NCI-H82 treated with DMSO at 0.1 percent for 48 hours (cell line): ENCODE results near the gene VPS13D.
"Not testable (repeated sequence)": the region's sequence is repeated elsewhere in the genome, so short reads cannot be mapped to it uniquely, and the experiment has no call there.

Experiments used
- DNase-seq: peaks from one replicate; lab custom pipeline; 2025; ENCODE audit not compliant: unreplicated experiment; lab: John Stamatoyannopoulos, UW

VPS13D gene

DNA sequence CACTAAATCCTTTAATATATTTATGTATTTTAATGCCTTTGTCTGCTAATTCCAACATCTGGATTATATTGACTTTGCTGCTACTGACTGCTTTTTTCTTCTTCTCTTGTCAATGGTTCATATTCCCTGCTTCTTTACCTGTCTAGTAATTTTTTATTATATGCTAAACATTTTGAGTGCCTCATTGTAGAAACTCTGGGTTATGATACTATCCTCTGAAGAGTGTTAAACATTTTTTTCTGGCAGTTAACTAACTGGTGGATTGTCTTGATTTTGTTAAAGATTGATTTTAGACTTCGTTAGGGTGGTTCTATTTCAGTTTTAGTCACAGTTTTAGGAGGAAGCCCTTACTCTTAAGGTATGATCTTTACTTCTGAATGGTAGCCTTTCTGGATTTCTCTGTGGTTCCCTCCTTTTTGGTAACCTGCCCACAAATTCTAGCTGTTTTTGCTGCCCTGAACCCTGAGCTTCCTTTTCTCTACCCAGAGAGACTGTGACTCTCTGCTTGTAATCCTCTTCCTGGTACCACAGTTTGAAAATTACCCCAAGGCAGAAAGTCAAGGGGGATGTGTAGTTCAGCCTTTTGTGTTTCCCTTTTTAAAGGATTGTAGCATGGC, 306.3 kb downstream of the VPS13D start:
- no peak for DNase-seq

DNA sequence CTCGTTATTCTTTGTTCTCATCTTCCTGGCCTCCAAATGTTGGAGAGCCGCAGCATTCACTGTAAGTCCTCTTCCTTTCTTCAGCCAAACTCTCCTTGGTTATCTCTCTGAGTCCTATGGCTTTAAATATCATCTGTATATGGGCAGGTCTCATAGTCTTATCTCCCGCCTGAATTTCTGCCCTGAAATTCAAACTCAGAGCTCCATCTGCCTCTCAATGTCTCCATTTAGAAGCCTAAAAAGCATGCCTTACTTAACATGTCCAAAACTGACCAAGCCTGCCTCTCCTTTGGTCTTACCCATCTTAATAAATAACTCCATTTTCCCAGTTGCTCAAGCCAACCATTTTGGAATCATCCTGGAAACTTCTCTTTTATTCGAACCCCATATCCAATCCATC, 307.5 kb downstream of the VPS13D start:
- DNase-seq: no peak

DNA sequence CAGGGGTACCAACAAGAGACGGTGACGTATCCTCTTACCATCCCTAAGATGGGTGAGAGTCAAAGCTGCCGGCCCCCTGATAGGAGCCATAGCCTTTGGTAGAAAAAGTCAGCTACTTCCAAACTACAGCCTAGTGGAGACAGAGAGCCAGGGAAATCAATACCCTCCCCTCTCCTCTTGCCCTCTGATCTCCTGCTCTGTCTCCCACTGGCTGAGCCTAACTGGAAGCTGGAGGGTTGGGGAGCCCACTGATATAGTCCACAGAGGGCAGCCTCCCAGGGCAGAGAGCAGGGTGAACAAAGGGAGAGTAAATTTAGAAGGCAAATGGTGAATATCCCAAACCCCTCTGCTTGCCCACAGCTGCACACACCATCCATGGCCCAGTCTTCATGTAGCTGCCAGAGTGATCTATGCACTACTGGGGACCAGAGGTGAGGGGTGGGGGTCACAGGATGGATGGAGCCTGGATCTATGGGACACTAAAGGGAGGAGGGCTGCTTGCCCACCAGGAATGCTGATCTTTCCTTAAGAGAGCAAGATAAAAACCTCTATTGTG, 308.2 kb downstream of the VPS13D start:
- no peak for DNase-seq

DNA sequence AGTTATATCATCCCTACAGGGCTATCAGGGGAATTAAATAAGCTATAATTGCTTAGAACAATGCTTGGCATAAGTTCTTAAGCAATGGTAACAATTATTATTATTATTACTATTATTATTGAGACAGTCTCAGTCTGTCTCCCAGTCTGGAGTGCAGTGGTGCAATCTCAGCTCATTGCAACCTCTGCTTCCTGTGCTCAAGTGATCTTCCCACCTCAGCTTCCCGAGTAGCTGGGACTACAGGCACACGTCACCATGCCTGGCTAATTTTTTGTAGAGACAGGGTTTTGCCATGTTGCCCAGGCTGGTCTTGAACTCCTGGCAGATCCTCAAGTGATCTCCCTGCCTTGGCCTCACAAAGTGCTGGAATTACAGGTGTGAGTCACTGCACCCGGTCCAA, 308.7 kb downstream of the VPS13D start:
- DNase-seq: not testable (repeated sequence)

DNA sequence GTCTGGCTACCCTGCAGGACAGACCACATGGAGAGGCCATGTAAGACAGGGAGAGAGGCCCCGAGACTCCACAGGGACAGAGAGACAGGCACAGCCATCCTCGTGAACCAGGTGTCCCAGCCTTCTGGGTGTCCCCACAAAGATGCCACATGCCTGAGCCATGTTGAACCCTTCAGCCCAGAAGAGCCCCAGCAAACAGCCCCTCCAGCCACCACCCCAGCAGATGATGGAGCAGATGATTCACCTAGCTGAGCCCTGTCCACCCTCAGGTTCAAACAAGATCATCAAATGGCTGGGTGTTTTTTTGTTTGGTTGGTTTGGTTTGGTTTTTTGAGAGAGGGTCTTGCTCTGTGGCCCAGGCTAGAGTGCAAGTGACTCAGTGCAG, 309.5 kb downstream of the VPS13D start:
- DNase-seq: no peak

DNA sequence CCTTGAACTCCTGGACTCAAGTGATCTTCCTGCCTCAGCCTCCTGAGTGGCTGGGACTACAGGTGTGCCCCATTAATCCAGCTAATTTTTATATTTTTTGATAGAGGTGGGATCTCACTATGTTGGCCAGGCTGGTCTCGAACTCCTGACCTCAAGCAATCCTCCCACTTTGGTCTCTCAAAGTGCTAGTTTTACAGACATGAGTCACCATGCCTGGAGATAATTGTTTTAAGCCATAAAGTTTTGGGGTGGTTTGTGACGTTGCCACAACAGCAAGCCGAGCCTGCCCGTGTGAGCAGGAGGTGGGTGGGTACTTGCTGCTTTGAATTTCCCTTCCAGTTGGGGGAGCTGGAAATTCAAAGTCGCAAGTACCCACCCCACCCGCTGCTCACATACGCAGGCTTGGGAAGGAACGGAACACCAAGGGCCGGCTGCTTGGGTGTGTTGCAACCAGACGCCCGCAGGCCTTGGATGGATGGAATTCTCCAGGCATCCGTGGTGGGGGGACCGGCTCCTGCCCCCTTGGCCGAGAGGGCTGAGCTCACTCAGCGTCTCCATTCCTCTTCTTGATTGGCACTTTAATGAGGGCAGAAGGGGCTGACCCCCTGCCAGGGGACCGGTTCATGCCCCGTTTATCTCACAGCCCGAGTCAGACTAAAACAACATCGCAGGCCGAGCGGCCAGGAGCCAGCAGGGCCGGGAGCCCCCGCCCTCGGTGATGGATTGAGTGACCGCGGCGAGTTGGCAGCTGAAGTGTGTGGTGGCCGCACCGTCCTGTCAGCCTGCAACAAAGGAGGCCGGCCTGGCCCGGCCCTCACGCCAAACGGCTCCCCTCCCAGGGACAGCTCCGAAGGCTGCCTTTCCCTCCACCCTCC, 310.1 kb downstream of the VPS13D start:
- no peak for DNase-seq

DNA sequence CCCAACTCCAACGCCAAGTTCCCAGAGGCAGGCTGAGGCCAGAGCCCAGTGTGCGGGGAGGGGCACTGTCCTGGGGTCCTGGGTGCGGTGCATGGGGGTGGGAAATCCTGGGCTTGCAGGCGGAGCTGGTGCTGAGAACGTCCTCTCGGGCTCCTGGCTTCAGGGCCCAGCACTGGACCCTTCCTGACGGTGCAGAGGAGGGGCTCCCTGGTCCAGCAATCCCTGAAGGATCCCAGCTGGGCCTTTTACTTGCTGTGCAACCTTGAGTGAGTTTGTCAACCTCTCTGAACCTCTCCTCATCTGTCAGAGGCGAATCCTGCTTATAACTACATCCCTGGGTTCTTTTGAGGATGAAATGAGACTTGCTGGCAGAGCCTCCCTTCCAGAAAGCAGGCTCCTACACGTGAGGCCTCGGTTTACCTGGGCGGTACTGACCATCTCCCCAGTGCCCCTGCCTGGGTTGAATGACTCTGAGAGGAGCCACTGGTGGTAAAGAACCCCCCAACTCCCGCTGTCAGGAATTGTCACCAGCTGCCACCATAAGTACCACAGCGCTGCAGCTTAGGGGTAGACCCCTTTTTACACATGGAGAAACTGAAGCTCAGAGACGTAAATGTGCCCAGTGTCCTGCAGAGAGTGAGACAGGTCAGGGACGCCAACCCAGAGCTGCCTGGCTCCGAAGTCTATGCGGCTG, 310.9 kb downstream of the VPS13D start:
- no peak for DNase-seq

DNA sequence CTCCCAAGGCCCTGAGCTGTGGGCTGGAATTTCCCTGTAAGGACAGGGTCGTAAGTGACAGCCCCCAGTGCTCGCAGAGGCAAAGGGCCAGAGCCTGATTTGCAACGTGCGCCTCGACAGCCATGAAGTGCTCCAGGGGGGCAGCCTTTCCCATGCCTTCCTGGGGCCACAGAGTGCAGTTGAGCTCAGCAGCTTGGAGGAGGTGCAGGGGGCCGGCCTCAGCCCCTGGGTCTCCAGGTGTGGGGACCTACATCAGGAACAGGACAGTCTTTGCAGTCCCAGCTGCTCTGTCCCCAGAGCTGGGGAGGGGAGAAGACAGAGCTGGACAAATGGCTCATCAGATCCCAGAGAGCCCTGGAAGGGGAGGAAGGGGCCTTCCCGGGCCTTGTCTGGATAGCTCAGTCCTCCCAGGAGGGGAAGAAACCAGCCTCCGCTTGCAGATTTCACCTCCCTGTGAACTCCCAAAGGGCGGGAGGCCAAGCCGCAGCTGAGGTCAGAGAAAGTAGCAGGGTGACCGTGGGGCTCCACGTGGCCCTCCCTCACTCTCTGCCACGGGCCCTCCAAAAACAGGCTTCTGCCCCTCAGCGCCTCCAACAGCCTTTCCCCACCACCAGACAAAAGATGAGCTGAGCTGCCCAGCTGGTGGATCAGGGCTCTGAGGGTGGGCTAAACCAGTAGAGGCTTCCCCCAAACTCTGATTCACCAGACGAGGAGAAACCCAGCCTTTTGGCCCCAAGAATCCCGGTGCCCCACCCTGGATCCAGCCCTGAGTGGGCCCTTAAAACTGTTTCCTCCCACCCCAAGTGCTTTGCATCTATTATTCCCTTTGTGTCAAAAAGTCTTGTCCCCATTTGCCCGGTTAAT, 311.7 kb downstream of the VPS13D start:
- no peak for DNase-seq

DNA sequence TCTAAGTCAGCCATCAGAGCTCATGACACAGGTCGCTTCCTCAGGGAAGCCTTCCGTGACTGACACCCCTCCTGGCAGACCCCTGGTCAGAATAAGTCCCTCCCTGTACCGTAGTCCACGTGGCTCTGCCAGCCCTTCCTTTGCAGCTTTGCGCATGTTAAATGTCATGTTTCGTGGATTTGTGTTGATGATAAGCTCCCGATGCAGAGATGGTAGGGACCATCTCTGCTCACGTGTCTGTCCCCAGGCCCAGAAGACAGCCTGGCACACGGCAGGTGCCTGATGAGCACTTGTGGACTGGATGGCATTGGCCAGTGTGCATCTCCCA, 312.3 kb downstream of the VPS13D start:
- DNase-seq: no peak

DNA sequence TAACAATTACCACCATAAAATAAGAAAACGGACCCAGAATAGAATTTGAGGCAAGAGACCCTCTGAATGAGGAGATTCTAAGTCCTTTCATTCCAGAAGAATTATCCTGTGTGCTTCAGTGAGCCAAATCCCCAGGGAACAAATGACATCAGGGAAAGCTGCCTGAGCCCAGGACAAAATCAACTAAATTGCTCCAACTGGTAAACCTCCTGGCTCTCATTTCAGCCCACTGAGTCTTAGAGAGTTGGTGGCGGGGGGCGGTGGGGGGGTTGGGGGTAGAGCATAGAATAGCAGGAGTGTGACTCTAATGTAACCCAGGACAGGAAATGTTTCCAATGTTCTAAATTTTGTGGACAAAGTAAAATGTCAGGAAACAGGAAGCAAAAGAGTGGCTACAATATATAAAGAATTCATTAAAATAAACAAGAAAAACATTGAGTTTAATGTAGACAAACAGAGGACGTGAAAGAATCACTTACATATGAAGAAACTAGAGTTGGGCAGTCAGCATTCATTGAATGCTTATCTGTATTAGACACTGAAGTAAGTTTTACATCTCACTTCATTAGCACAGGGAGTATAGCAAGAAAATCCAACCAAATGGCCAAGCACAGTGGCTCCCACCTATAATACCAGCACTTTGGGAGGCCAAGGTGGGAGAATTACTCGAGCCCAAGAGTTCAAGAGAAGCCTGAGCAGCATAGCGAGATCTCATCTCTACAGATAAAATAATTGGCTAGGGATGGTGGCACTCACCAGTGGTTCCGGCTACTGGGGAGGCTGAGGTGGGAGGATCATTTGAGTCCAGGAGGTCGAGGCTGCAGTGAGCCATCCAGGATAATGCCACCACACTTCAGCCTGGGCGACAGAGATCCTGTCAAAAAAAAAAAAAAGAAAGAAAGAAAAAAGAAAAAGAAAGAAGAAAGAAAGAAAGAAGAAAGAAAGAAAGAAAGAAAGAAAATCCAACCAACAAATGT, 313.1 kb downstream of the VPS13D start:
- peak; percentile 8 for DNase-seq

DNA sequence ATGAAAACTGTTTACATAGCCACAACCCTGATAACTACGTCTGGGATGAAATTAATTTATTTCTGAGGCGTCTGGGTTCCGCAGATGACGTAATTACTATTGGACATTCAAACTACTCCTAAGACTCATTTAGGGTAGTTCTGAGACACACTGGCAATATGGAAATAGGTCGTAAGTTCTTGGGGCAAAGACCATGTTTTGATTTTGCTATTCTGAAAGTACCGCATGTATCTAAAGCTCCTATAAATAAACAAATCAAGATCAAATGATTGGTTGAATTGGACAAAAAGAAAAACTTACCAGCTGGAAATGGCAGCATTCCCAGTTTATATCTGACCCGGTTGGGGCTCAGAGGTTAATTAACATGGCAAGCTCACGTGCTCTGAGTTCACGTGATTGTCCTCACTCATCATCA, 313.9 kb downstream of the VPS13D start:
- DNase-seq: no peak

DNA sequence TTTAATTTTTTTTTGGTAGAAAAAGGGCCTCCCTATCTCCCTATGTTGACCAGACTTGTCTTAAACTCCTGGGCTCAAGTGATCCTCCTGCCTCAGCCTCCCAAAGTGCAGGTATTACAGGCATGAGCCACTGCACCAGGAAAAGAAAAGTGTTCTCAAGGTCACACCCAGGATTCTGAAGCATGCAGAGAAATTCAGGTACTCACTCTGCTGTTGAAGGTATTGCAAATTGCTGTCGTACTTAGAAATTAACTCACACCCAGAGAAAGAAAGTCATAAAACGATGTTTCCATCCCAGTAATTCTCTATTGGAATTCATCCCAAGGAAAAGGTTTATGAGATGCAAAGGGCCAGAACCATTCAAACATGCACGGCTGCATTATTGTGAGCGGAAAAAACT, 314.5 kb downstream of the VPS13D start:
- no peak for DNase-seq

DNA sequence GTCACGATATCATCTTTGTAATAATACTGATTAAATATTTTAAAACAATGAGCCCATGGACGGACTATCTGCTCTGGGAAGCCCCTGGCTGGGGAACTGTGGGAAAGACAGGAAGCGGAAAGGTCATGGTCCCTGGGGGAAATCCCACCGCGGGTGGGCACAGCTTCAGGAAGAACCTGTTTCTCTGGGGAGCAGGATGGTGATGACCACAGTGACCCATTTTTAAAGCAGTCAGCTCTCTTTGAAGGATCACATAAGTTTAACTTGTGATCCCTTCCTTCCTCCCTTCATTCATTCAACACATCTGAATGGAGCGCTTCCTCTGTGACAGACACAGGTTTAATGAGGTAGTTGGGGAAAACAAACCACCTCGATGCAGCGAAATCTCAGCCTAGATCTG, 315.2 kb downstream of the VPS13D start:
- no peak for DNase-seq

DNA sequence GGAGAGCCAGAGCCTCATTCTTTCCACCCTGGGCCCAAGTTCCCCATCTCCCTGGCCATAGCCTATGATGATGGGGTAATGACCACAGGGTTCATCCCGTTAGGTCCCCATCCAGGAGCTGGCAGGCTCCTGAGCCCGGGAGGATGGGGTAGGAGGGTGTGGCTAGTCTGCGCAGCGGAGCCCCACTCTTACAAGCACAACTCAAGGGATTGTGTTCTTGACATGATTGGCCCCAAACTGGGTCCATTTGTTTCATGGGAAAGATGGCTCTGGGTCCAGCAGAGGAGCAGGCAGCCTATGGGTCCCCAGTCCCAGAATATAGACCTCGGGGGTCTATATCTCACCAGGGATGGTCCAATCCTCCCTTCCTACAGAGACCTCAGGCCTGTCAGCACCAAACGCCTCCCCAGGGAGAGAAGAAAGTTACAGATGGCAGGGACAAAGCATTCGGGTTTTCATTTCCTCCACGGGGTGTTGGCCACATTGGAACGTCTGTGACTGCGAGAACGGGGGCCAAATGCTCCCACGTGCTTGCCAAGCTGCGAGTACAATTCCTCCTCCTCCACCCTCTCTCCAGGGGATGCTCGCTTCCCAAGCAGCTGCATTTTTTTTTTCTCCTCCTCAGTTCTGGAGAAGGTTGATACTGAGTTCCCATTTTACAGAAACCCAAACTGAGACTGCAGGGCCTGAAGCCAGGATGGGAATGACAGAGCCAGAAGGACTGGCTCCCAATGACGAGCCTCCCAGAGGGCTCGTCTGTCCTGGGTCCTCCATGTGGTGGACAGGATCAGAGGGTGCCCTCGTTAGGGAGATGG, 317.1 kb downstream of the VPS13D start:
- no peak for DNase-seq

DNA sequence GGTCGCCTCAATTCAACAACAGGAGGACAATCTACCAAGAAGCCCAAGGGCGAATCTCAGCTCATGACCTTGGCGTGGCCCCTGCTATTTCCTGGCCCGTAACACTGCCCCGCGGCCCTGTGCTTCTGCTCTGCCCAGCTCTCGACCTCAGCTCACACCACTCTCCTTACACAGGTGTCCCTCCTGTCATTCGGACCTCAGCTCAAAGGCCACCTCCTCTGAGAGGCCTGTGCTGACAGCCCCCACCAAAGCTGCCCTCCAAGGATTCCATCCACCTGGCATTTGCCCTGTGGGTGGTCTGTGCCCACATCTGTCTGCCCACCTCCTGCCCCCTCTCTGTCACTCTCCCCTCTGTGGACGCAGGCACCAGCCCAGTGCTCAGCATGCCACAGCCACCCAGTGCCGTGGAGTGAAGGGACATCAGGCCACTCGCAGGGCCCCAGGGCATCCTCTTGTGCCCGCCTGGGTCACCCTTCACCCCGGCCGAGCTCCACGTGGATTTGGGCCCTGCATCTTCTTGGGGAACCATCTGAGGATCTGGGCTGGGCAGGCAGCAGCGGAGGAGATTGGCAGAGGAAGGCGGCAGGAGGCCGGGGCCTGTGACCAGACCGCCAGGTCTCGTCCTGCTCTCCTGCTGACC, 317.9 kb downstream of the VPS13D start:
- no peak for DNase-seq

DNA sequence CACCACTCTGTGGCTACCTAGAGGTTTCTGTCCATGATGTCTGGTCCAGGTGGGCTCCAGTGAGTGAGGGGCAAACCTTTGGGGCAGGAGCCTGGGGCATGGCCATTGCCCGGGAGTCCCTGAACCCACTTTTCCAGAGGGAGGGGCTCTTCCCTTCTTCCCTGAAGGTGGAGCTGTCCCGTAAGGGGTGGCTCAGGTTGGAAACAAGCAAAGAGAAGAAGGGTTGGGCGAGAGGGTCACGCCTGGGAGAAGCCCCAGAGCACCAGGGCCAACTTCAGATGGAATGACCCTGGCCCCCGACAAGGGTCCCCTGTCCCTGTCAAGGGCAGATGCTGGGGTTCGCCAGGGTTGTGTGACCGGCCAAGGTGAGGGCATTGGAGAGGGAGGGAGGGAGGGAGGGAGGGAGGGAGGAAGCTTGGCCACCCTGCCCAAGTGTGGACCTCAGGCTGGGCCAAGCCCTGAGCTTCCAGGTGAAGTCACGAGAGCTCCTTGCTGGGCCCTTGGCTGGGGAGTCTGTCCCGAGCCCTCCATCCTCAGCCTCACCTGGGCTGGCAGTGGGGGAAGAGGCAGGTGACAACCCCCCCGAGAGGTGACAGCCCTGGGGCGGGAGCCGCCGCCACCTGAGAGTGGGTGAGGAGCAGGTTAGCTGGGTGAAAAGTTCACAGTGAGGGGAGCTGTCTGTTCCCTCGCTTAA, 318.6 kb downstream of the VPS13D start:
- no peak for DNase-seq

DNA sequence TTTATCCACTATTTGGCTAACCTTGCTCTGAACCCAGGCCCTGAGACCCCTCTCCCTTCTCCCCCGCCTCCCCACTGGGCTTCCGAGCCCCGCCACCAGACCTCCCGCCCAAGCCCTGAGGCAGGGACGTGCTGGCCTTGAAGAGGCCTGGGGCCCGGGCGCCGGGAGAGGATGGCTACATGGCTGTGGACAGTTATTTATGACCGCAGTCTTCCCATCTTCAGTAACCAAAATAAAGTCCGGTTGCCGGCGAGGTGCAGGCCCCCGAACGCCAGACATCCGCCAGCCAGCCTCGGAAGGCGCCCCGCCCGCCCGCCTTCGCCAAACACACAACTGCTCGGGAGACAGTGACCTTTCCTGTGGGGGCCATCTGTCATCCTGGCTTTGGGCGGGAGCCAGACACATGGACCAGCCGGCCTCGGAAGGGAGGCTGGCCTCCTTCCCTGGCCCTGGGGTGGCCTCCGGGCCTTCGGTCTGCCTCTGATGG, 319.2 kb downstream of the VPS13D start:
- no peak for DNase-seq
